ENCODE data around the gene ADAMTS18.

ADAMTS18 gene

DNA sequence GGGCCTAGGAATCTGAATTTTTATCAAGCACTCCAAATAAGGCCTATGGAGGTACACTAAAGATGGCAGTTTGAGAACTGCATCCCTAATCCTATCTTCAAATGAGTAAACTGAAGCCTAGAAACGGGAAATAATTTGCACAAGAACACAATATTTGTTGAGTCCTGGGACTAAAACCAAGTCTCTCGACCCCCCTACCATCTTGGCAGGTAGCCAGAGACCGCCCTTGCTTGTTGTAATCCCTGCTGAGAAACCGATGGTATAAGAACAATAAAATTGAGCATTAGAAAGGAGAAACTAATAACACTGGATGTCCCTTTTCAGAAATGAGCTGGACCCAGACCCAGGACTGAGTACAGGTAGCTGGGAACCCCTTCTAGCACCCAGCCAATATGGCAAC is 24.4 kb downstream of the ADAMTS18 start:
- DNase-seq (ENCODE audit: low read depth in 2 of 2): no peak

DNA sequence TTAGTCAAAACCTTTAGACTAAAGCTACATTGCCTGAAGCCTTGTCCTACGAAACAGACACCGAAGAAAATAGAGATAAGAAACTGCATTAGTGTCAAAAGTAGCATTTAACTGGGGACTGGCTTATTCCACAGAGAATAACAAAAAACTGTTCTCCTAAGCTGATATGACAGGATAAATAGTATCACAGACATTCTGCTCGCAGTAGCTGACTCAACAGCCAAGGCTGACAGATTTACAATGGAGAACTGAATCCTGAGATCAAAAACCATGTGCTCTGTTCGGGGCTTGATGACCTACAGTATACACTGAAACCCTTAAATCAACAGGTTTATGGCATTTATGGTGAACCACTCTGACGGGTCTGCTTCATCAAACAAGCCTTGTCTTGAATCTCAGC is 25.5 kb downstream of the ADAMTS18 start:
- no peak overlapping the region for H3K4me3 ChIP-seq (replicated peaks in 1 of 2; ENCODE audit: low read depth in 2 of 2, low read length in 2 of 2)
- TF ChIP-seq, protein P1, sequence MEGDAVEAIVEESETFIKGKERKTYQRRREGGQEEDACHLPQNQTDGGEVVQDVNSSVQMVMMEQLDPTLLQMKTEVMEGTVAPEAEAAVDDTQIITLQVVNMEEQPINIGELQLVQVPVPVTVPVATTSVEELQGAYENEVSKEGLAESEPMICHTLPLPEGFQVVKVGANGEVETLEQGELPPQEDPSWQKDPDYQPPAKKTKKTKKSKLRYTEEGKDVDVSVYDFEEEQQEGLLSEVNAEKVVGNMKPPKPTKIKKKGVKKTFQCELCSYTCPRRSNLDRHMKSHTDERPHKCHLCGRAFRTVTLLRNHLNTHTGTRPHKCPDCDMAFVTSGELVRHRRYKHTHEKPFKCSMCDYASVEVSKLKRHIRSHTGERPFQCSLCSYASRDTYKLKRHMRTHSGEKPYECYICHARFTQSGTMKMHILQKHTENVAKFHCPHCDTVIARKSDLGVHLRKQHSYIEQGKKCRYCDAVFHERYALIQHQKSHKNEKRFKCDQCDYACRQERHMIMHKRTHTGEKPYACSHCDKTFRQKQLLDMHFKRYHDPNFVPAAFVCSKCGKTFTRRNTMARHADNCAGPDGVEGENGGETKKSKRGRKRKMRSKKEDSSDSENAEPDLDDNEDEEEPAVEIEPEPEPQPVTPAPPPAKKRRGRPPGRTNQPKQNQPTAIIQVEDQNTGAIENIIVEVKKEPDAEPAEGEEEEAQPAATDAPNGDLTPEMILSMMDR (IDR thresholded peaks at IDR 0.05; ENCODE audit: low read depth, low read length): no peak
- DNase-seq (ENCODE audit: low read depth in 2 of 2): no peak

More for the DNA sequence above, 24.4 kb downstream of the ADAMTS18 start:
- TF ChIP-seq, protein P1 (IDR thresholded peaks at IDR 0.05; ENCODE audit: low read depth, low read length): no peak
- H3K4me3 ChIP-seq (replicated peaks in 1 of 2; ENCODE audit: low read depth in 2 of 2, low read length in 2 of 2): no peak overlapping the region

DNA sequence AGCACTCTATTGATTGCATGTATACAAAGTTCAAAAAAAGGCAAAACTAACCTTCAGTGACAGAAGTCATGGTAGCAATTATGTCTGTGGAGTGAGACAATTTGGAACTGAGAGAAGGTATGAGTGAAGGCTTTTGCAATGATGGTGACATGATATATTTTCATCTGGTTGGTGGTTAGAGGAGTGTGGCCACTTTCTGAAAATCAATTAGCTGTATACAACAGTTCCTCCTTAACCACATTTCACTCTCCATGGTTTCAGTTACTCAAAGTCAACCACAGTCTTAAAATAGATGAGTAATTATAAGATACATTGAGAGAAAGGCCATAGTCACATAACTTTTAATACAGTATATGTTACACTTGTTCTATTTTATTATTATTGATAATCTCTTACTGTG is 26.2 kb downstream of the ADAMTS18 start:
- no peak overlapping the region for H3K4me3 ChIP-seq (replicated peaks in 1 of 2; ENCODE audit: low read depth in 2 of 2, low read length in 2 of 2)
- no peak for DNase-seq (ENCODE audit: low read depth in 2 of 2)
- TF ChIP-seq, protein P1 (IDR thresholded peaks at IDR 0.05; ENCODE audit: low read depth, low read length): no peak

DNA sequence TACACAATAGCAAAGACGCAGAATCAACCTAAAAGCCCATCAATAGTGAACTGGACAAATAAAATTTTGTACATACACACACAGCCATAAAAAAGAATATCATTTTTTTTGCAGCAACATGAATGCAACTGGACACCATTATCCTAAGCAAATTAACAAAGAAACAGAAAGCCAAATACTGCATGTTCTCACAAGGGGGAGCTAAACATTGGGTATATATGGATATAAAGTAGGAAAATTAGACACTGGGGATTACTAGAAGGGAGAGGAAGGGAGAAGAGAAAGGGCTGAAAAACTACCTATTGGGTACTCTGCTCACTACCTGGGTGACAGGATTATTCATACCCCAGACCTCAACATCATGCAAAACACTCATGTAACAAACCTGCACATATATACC is 28.2 kb downstream of the ADAMTS18 start:
- no peak overlapping the region for H3K4me3 ChIP-seq (replicated peaks in 1 of 2; ENCODE audit: low read depth in 2 of 2, low read length in 2 of 2)
- TF ChIP-seq, protein P1 (IDR thresholded peaks at IDR 0.05; ENCODE audit: low read depth, low read length): peak; percentile 41
- peak in 1 of 2 donors; percentile 46 for DNase-seq (ENCODE audit: low read depth in 2 of 2)

DNA sequence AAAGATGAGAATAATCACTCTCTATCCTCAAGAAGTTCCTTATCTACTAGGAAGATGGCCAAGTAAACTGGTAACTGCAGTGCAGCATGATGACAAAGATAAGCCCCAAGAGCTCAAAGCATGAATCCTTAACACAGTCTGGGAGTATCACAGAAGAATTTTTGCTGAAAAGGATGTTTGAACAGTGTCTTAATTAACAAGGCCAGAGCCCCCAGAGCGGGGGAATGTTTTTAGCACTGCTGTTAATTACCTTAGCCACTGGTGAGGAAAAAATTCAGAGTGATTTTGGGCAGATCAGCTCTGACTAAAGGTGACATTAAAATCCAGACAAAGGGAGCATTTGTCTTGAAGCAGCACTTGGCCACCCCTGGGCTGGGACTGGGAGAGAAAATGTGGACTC is 30.1 kb downstream of the ADAMTS18 start:
- TF ChIP-seq, protein P1 (IDR thresholded peaks at IDR 0.05; ENCODE audit: low read depth, low read length): no peak
- DNase-seq (ENCODE audit: low read depth in 2 of 2): no peak
- H3K4me3 ChIP-seq (replicated peaks in 1 of 2; ENCODE audit: low read depth in 2 of 2, low read length in 2 of 2): no peak overlapping the region

DNA sequence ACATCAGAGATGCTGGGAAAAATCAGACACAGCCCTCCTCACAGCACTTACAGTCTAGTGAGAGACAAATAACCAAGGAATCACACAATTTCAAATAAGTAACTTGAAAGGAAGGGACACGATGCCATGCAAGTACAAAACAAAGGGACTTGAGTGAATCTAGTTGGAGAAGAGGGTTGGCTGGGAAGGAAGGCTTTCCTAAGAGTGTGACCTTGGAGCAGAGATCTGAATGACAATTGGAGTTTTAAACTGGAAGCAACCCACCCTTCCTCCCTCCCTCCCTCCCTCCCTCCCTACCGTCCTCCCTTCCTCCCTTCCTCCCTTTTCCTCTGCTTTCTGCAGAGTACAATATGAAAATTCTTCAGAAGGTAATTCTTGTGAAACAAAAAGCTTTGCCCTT is 31.1 kb downstream of the ADAMTS18 start:
- no peak overlapping the region for H3K4me3 ChIP-seq (replicated peaks in 1 of 2; ENCODE audit: low read depth in 2 of 2, low read length in 2 of 2)
- TF ChIP-seq, protein P1 (IDR thresholded peaks at IDR 0.05; ENCODE audit: low read depth, low read length): no peak
- DNase-seq (ENCODE audit: low read depth in 2 of 2): no peak

DNA sequence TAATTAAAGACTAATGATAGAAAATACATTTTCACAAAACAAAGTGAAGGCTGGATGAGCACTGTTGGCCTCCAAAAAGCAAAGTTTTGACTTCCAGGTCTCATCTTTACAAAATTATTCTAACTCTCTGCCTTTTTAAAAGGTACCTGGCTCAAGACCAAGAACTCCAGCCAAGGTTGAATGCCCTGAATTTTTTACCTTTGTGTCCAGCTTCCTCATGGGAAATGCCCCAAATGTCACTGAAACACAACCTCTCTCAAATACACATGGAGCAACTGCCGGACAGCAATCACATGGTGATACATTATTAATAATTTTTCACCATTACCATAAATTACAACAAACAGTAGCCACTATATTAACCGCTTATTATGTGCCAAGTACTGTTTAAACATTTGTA is 32.2 kb downstream of the ADAMTS18 start:
- DNase-seq (ENCODE audit: low read depth in 2 of 2): no peak
- H3K4me3 ChIP-seq (replicated peaks in 1 of 2; ENCODE audit: low read depth in 2 of 2, low read length in 2 of 2): no peak overlapping the region
- TF ChIP-seq, protein P1 (IDR thresholded peaks at IDR 0.05; ENCODE audit: low read depth, low read length): no peak

Measured in cardiac fibroblast (primary cell).